ENCODE measurements around the gene SLC39A2.
"Not testable (repeated sequence)": the region's sequence is repeated elsewhere in the genome, so short reads cannot be mapped to it uniquely, and the experiment has no call there.

The SLC39A2 gene

GRCh38 chr14:21025371-21026273 is 26.5 kb downstream of the SLC39A2 start:
- no peak for DNase-seq (ENCODE audit: low read depth in 2 of 2)

GRCh38 chr14:21026274-21026987 is 27.3 kb downstream of the SLC39A2 start:
- DNase-seq (ENCODE audit: low read depth in 2 of 2) = no peak

GRCh38 chr14:21026988-21027315 is 27.9 kb downstream of the SLC39A2 start:
- DNase-seq (ENCODE audit: low read depth in 2 of 2) = no peak

GRCh38 chr14:21029917-21030316 is 30.8 kb downstream of the SLC39A2 start, which contains the start of gene TPPP2:
TSS of gene TPPP2 (plus strand) at chr14:21030217. CDS start at chr14:21030582, 365 bp downstream.
- no peak for DNase-seq (ENCODE audit: low read depth in 2 of 2)

- DNase-seq (ENCODE audit: low read depth in 2 of 2) = no peak
These were observed 31.4 kb downstream of the SLC39A2 start for GRCh38 chr14:21030531-21030930.

- DNase-seq (ENCODE audit: low read depth in 2 of 2) = no peak
These were observed 33.4 kb downstream of the SLC39A2 start for GRCh38 chr14:21032326-21033132.

GRCh38 chr14:21033133-21033698 is 34.1 kb downstream of the SLC39A2 start:
- DNase-seq (ENCODE audit: low read depth in 2 of 2) = no peak

GRCh38 chr14:21034707-21035106 is 35.6 kb downstream of the SLC39A2 start, which contains the start of gene RNASE13:
TSS of gene RNASE13 (minus strand) at chr14:21034807. CDS start at chr14:21034288, 519 bp downstream.
- DNase-seq (ENCODE audit: low read depth in 2 of 2) = no peak

GRCh38 chr14:21036751-21037150 is 37.7 kb downstream of the SLC39A2 start:
- DNase-seq (ENCODE audit: low read depth in 2 of 2) = no peak

- no peak for DNase-seq (ENCODE audit: low read depth in 2 of 2)
These were observed 38.1 kb downstream of the SLC39A2 start for GRCh38 chr14:21037156-21037555.

GRCh38 chr14:21038441-21039422 is 39.6 kb downstream of the SLC39A2 start:
- DNase-seq (ENCODE audit: low read depth in 2 of 2) = no peak

- no peak for DNase-seq (ENCODE audit: low read depth in 2 of 2)
These were observed 40.7 kb downstream of the SLC39A2 start for GRCh38 chr14:21039585-21040369.

- no peak for DNase-seq (ENCODE audit: low read depth in 2 of 2)
These were observed 41.4 kb downstream of the SLC39A2 start for GRCh38 chr14:21040370-21040925.

- DNase-seq (ENCODE audit: low read depth in 2 of 2) = not testable (repeated sequence)
These were observed 41.8 kb downstream of the SLC39A2 start for GRCh38 chr14:21040941-21041340.

GRCh38 chr14:21041676-21042433 is 42.8 kb downstream of the SLC39A2 start, which contains the start of gene RNASE7:
TSS of gene RNASE7 (plus strand) at chr14:21042362. CDS start at chr14:21042993, 631 bp downstream.
- no peak for DNase-seq (ENCODE audit: low read depth in 2 of 2)

- DNase-seq (ENCODE audit: low read depth in 2 of 2) = no peak
These were observed 43.8 kb downstream of the SLC39A2 start for GRCh38 chr14:21042918-21043317.

- DNase-seq (ENCODE audit: low read depth in 2 of 2) = no peak
These were observed 44.4 kb downstream of the SLC39A2 start for GRCh38 chr14:21043387-21043973.

Data from stimulated activated CD8-positive, alpha-beta memory T cell treated with anti-CD3 and anti-CD28 coated beads, Interleukin-2, amount 100 ng/mL, for 1 hour (primary cell).